Measurements from ENCODE around the gene CBX1. TPM values are rescaled to one million over a fixed set of nuclear protein-coding genes. Genes with fewer than 3 reads are reported as not detected.

Gene CBX1
- total and polyA plus RNA-seq, 2 of the 4 experiments (the other 2 are of a cell fraction): 35.0 to 54.9 TPM

DNA sequence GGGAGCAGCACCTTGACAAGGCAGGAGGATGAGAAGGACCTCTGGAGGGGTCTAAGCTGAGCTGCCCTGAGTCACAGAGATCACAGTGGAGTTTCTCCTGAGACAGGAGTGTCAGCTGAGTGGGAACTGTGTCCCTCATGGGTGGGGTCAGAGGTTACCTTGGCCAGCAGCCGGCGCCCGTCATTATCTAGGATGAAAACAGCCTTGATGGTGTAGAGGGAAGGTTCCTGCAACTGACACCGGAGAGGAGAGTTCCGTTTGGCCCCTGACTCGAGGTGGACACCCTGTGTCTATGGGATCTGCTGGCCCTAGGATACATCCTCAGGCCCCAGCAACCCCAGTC, 64.6 kb downstream of the CBX1 start:
- TF ChIP-seq NFE2L2 (IDR thresholded peaks at IDR 0.05; ENCODE audit: low read depth, low read length) (no peak), RCOR1 (IDR thresholded peaks at IDR 0.05; ENCODE audit: insufficient replicate concordance, low read length) (no peak), MAZ (IDR thresholded peaks at IDR 0.05; ENCODE audit: borderline replicate concordance, low read depth, low read length) (no peak), MXI1 (IDR thresholded peaks at IDR 0.05; ENCODE audit: borderline replicate concordance, low read depth, low read length) (no peak), CEBPB (IDR thresholded peaks at IDR 0.05; ENCODE audit: low read depth, low read length) (no peak), SMC3 (IDR thresholded peaks at IDR 0.05; ENCODE audit: low read depth, low read length) (no peak)
- TF ChIP-seq, protein P1, sequence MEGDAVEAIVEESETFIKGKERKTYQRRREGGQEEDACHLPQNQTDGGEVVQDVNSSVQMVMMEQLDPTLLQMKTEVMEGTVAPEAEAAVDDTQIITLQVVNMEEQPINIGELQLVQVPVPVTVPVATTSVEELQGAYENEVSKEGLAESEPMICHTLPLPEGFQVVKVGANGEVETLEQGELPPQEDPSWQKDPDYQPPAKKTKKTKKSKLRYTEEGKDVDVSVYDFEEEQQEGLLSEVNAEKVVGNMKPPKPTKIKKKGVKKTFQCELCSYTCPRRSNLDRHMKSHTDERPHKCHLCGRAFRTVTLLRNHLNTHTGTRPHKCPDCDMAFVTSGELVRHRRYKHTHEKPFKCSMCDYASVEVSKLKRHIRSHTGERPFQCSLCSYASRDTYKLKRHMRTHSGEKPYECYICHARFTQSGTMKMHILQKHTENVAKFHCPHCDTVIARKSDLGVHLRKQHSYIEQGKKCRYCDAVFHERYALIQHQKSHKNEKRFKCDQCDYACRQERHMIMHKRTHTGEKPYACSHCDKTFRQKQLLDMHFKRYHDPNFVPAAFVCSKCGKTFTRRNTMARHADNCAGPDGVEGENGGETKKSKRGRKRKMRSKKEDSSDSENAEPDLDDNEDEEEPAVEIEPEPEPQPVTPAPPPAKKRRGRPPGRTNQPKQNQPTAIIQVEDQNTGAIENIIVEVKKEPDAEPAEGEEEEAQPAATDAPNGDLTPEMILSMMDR (conservative IDR thresholded peaks at IDR 0.05; ENCODE audit: low read depth, low read length): no peak
- TF ChIP-seq, protein P2, sequence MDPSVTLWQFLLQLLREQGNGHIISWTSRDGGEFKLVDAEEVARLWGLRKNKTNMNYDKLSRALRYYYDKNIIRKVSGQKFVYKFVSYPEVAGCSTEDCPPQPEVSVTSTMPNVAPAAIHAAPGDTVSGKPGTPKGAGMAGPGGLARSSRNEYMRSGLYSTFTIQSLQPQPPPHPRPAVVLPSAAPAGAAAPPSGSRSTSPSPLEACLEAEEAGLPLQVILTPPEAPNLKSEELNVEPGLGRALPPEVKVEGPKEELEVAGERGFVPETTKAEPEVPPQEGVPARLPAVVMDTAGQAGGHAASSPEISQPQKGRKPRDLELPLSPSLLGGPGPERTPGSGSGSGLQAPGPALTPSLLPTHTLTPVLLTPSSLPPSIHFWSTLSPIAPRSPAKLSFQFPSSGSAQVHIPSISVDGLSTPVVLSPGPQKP (IDR thresholded peaks at IDR 0.05; ENCODE audit: borderline replicate concordance, low read depth, low read length): no peak
- WGBS, 2 experiments (ENCODE audit: extremely low coverage in 2 of 2, insufficient read length in 1 of 2): no CpG with 5 or more reads among the region's 6 CpGs
- in situ Hi-C loops (cut with MboI; ENCODE audit: low sequenced_read_pairs): no loop called here
- ChIA-PET CTCF (interaction anchor here (0.9 to 1.7 kb wide), 3 partner anchors 9 to 32 kb away, joined by 3 to 12 read pairs (median 4); no protein-coding TSS in a partner anchor), POLR2A (ENCODE audit: unreplicated experiment) (no interaction called here)
- Histone ChIP-seq H4K8ac (ENCODE audit: low read depth in 2 of 2, low read length in 2 of 2) (peak overlapping the region; percentile 90 to 94; a peak in 3 of 4 replicates), H3K79me1 (ENCODE audit: low read depth in 1 of 2, low read length in 2 of 2) (peaks cover 5 to 18% of the 10 kb centered on the region in 2 experiments), H2BK120ac (ENCODE audit: low read depth, low read length) (peak overlapping the region; percentile 16; the same call in 1 of the 2 replicates), H4K20me1 (ENCODE audit: insufficient read depth, low read length) (no peaks in the 10 kb centered on the region), H3K9ac (ENCODE audit: low read depth, low read length) (peak overlapping the region; percentile 79), H3K27me3 (ENCODE audit: control insufficient read depth, insufficient read depth, low read length) (no peaks in the 10 kb centered on the region), H3K56ac (ENCODE audit: extremely low read depth, insufficient read depth, low read length) (peak overlapping the region; percentile 61; the same call in 1 of the 2 replicates), H2AK5ac (ENCODE audit: low read depth, low read length) (peak overlapping the region; percentile 90), H3K9me1 (ENCODE audit: insufficient read depth, low read length) (peaks cover 13% of the 10 kb centered on the region), H3K4me1 (ENCODE audit: control insufficient read depth, insufficient read depth, low read length) (peaks cover 10% of the 10 kb centered on the region), H3K4me2 (ENCODE audit: low read depth, low read length) (peak overlapping the region; percentile 85), H3K4ac (ENCODE audit: low read depth, low read length) (peak overlapping the region; percentile 96), H3K4me3 (ENCODE audit: insufficient read depth, low read depth, low read length) (peak overlapping the region; percentile 65), H3K14ac (replicated peaks; ENCODE audit: low read depth, low read length) (peak overlapping the region; percentile 99), H3K23ac (ENCODE audit: low read depth, low read length) (peak overlapping the region; percentile 95), H2BK20ac (ENCODE audit: low read depth, low read length) (peak overlapping the region; percentile 25; the same call in 1 of the 2 replicates), H3K18ac (ENCODE audit: low read depth, low read length) (no peak overlapping the region; the same call in 1 of the 2 replicates), H3K36me3 (ENCODE audit: control insufficient read depth, insufficient read depth, low read length) (peaks cover 10% of the 10 kb centered on the region), H4K91ac (ENCODE audit: insufficient read depth, low read depth, low read length) (peak overlapping the region; percentile 37), H2BK5ac (ENCODE audit: low read depth, low read length, poor library complexity, severe bottlenecking) (no peak overlapping the region), H3K27ac (ENCODE audit: insufficient read depth, low read length) (peak overlapping the region; percentile 66; the same call in 1 of the 2 replicates), H2AK9ac (replicated peaks; ENCODE audit: low read depth, low read length, poor library complexity) (peak overlapping the region; percentile 94), H3K9me3 (ENCODE audit: control insufficient read depth, insufficient read depth, low read length) (no peaks in the 10 kb centered on the region), H2BK15ac (ENCODE audit: low read depth, low read length) (no peak overlapping the region; the same call in 2 of the 3 replicates), H4K5ac (ENCODE audit: low read depth, low read length) (peak overlapping the region; percentile 37), H2AFZ (replicated peaks; ENCODE audit: low read length, poor library complexity) (peak overlapping the region; percentile 97)
- intact Hi-C loops (cut with micrococcal nuclease): loop anchor here (1.0 to 2.0 kb wide), 2 partner anchors 14 to 38 kb away; no protein-coding TSS in a partner anchor
- ATAC-seq (ENCODE audit: low read depth) (no peak), DNase-seq (no peak)
- dilution Hi-C loops (cut with HindIII; ENCODE audit: low sequenced_read_pairs, unreplicated experiment): no loop called here
- no TSS peak for BruUV-seq (replicated peaks)
